Psoas muscle (tissue), 8 donors: ENCODE results near the gene CBFA2T3. TPM values are rescaled to one million over a fixed set of nuclear protein-coding genes. Genes with fewer than 3 reads are reported as not detected.

Source experiments
- ATAC-seq, 4 donors: fragments of 200-7000 bp; cut with Tn5 transposase; one replicate each; pipeline ENCODE4 v1.9.1; 2020; ENCODE audit warnings: moderate library complexity in 3 of 4, mild to moderate bottlenecking in 2 of 4
- DNase-seq, 2 donors: peaks; one replicate each; pipeline ENCODE4 v3.0.0-alpha.2; 2020
- H3K27ac ChIP-seq: fragments of 200-600 bp; one replicate; pipeline ENCODE4 v1.8.0; 2022
- H3K27me3 ChIP-seq, 3 donors: fragments of 200-600 bp in 1 of 3; one replicate each; pipeline versions ENCODE4 v1.6.1 to v1.8.0; 2013 to 2022; ENCODE audit warnings: low read length in 2 of 3, mild to moderate bottlenecking in 2 of 3, moderate library complexity in 1 of 3; ENCODE audit not compliant: insufficient read depth in 3 of 3
- H3K36me3 ChIP-seq, 2 donors: fragments of 200-600 bp in 1 of 2; one replicate each; pipeline versions ENCODE4 v1.6.1 to v1.8.0; 2013 to 2022; ENCODE audit warnings: low read depth in 1 of 2, mild to moderate bottlenecking in 1 of 2, moderate library complexity in 1 of 2; ENCODE audit not compliant: insufficient read depth in 1 of 2
- H3K4me1 ChIP-seq: fragments of 200-600 bp; one replicate; pipeline ENCODE4 v1.8.0; 2022
- H3K4me3 ChIP-seq: fragments of 200-600 bp; one replicate; pipeline ENCODE4 v1.8.0; 2022; ENCODE audit warnings: mild to moderate bottlenecking
- H3K9me3 ChIP-seq: fragments of 200-600 bp; one replicate; pipeline ENCODE4 v1.8.0; 2022
- CTCF ChIP-seq: fragments of 200-600 bp; IDR thresholded peaks from one replicate; pipeline ENCODE4 v1.8.0; 2022; ENCODE audit warnings: antibody characterized with exemption
- WGBS, 3 donors: extraction: QIAGEN DNeasy Blood & Tissue Kit; methylation state at CpG; one replicate each; pipeline versions ENCODE4 v1.1.6 to v1.1.7; 2013; 5-methylcytosine and 5-hydroxymethylcytosine counted together
- intact Hi-C, 2 donors: fragments of 100-400 bp; cut with DNase I; formaldehyde crosslinking; loops; one replicate each; pipeline versions ENCODE4 v1.11.0 to v1.14.2; 2022
- polyA plus RNA-seq, 3 donors: library from polyadenylated mRNA; stranded (reverse); fragments of 200-250 nt; gene quantifications; one replicate each; pipeline ENCODE4 v1.2.3, GENCODE V29; 2013
- total RNA-seq, 4 donors: library from RNA; stranded (reverse); fragmentation: NEBNext Ultra II Directional in 2 of 4; extraction: Animal tissue kit (Norgen Biotek cat#: 25700) in 2 of 4; gene quantifications; one replicate each; pipeline versions ENCODE4 v1.2.1 to v1.2.4, GENCODE V29; 2021 to 2023
- donor health status: healthy with polysubstance abuse.
- donor health status: DM: no; HTN: no; CAD: no; lungs with moderate emphysema.
- donor health status: Bipolar disorder and iron deficiency.
- donor health status: healthy.
- donor health status: DM: yes; HTN: yes; CAD: no.
- donor health status: DM: no; HTN: no; CAD: no.
- donor health status: DM: no; HTN: no; CAD: no.
- donor health status: DM: yes; HTN: yes; CAD: no.

CBFA2T3 gene
- total and polyA plus RNA-seq, 7 donors = 2.6 to 15.0 (median 6.0) TPM

- H3K4me3 ChIP-seq = peak overlapping the region; percentile 57
- DNase-seq (peak; percentile 55 to 76), ATAC-seq (peak; percentile 55 to 79 (median 72))
- no peaks in the 10 kb centered on the region for H3K36me3 ChIP-seq
- 15 to 28% (median 25%) methylated on average over 39 to 54 of the region's 54 CpGs for WGBS, 3 donors
- H3K27ac ChIP-seq = no peak overlapping the region
- TF ChIP-seq CTCF = peak; percentile 78
- no peaks in the 10 kb centered on the region for H3K9me3 ChIP-seq
- intact Hi-C loops = loop anchor here (5.0 kb wide), 3 partner anchors 225 to 275 kb away; partner anchors contain the start of gene ZNF778 (in 1 of the 2)
- peaks cover 10% of the 10 kb centered on the region for H3K4me1 ChIP-seq
- H3K27me3 ChIP-seq = peaks cover 0 to 34% (median 5%) of the 10 kb centered on the region in 3 donors
These were observed 34.8 kb downstream of the CBFA2T3 start for GRCh38 chr16:88941913-88942909.

DNA sequence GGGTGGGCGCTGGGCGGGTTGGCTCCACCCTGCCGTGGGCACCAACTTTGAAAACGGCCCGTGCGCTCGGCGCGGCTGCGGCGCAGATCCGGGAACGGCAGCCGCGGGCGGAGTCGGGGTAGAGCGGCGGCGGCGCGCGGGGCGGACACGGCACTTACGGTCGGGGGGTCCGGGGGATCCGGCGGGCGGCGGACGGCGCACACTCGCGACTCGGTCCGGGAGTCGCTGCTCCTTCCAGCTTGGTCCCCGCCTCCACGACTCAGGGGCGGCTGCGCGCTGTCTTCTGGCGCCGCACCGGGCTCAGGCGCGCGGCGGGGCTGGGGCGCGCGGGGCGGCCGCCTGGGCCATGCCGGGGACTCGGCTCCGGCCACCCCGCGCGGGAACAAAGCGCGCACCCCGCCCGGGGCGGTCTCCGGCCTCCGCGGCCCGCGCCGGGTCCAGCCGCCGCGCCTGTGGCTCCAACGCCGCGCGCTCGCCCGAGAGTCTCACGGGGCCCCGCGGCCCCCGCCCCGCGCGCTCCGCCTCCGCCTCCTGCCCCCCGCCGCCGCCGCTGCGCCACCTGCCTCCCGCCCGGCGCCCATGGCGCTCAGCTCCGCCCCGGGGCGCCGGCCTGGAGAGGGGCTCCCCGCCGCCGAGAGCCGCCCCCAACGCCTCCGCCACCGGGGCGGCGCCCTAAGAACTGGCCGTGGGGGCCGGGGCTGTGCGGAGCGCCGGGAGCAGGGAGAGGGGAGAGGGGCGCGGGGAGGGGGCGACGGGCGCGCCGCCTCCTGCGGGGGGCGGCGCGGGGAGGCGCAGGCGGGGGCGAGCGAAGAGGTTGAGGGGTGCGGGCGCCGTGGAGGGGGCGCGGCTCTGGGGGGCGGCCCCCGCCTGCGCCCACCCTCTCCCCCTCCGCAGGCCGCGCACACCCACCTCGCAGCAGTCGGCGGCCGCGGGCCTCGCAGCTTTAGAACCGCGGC, 35.9 kb downstream of the CBFA2T3 start:
- Histone ChIP-seq H3K36me3 (no peaks in the 10 kb centered on the region), H3K9me3 (no peaks in the 10 kb centered on the region), H3K27ac (peak overlapping the region; percentile 58), H3K27me3 (peaks cover 0 to 35% (median 5%) of the 10 kb centered on the region in 3 donors), H3K4me1 (peaks cover 10% of the 10 kb centered on the region), H3K4me3 (peak overlapping the region; percentile 71)
- WGBS, 3 donors = 1 to 2% (median 1%) methylated on average over 34 to 148 of the region's 152 CpGs
- peak in 3 of 4 donors; percentile 1 to 59 (median 33) for ATAC-seq
- DNase-seq = peak in 1 of 2 donors; percentile 14
- intact Hi-C loops = loop anchor here (5.0 kb wide), 3 partner anchors 226 to 276 kb away; partner anchors contain the start of gene ZNF778 (in 1 of the 2)
- TF ChIP-seq CTCF = no peak

- H3K4me1 ChIP-seq = peaks cover 10% of the 10 kb centered on the region
These were observed 36.8 kb downstream of the CBFA2T3 start for GRCh38 chr16:88939972-88940861.

More at GRCh38 chr16:88939972-88940861, 36.8 kb downstream of the CBFA2T3 start:
- Histone ChIP-seq H3K27ac (peak overlapping the region; percentile 58), H3K4me3 (peak overlapping the region; percentile 71), H3K9me3 (no peaks in the 10 kb centered on the region), H3K27me3 (peaks cover 0 to 39% (median 5%) of the 10 kb centered on the region in 3 donors), H3K36me3 (no peaks in the 10 kb centered on the region)
- WGBS, 3 donors = 6 to 9% (median 8%) methylated on average over 49 to 73 of the region's 73 CpGs
- no peak for TF ChIP-seq CTCF
- ATAC-seq (peak; percentile 23 to 46 (median 40)), DNase-seq (peak in 1 of 2 donors; percentile 75)
- intact Hi-C loops = loop anchor here (5.0 kb wide), 3 partner anchors 227 to 277 kb away; partner anchors contain the start of gene ZNF778 (in 1 of the 2)
